NB4 (cell line): ENCODE measurements around the gene MCC.

ENCODE experiments used
- DNase-seq: peaks from one replicate; pipeline ENCODE4 v3.0.0; 2010; ENCODE audit warnings: low read depth
- H3K4me3 ChIP-seq: one replicate; pipeline ENCODE4 v1.5.1; 2011; ENCODE audit warnings: mild to moderate bottlenecking, low read depth, low read length, moderate library complexity
- CTCF ChIP-seq: IDR thresholded peaks from one replicate; pipeline ENCODE4 v1.5.1; 2012; ENCODE audit warnings: low read depth, low read length
- MYC ChIP-seq: IDR thresholded peaks from 2 replicates; pipeline ENCODE4 v1.6.1; 2011; ENCODE audit warnings: low read depth, low read length
- POLR2A ChIP-seq: IDR thresholded peaks from 2 replicates; pipeline ENCODE4 v1.6.1; 2011; ENCODE audit warnings: mild to moderate bottlenecking; ENCODE audit not compliant: insufficient read length; ENCODE audit errors: extremely low read depth
- TF ChIP-seq, protein P1 (sequence below): IDR thresholded peaks from 2 replicates; pipeline ENCODE4 v1.6.1; 2011; ENCODE audit warnings: low read depth, low read length

The MCC gene

GRCh38 chr5:113203916-113204315, 284.3 kb downstream of the MCC start:
- no peak for DNase-seq
- no peak for TF ChIP-seq POLR2A
- no peak for TF ChIP-seq CTCF
- TF ChIP-seq MYC = no peak
- TF ChIP-seq, protein P1, sequence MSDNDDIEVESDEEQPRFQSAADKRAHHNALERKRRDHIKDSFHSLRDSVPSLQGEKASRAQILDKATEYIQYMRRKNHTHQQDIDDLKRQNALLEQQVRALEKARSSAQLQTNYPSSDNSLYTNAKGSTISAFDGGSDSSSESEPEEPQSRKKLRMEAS = no peak
- H3K4me3 ChIP-seq = no peak overlapping the region

GRCh38 chr5:113202746-113203716, 285.2 kb downstream of the MCC start:
- no peak overlapping the region for H3K4me3 ChIP-seq
- TF ChIP-seq CTCF (no peak), POLR2A (no peak), MYC (no peak)
- TF ChIP-seq, protein P1 = no peak
- DNase-seq = no peak

GRCh38 chr5:113202287-113202686, 286.0 kb downstream of the MCC start:
- no peak overlapping the region for H3K4me3 ChIP-seq
- TF ChIP-seq CTCF (no peak), POLR2A (no peak), MYC (no peak)
- TF ChIP-seq, protein P1 = no peak
- DNase-seq = no peak

- no peak for DNase-seq
- no peak overlapping the region for H3K4me3 ChIP-seq
- no peak for TF ChIP-seq MYC
- TF ChIP-seq POLR2A = no peak
- TF ChIP-seq, protein P1 = no peak
- TF ChIP-seq CTCF = no peak
Measured at GRCh38 chr5:113201715-113202114, 286.5 kb downstream of the MCC start.

- TF ChIP-seq CTCF (no peak), MYC (no peak), POLR2A (no peak)
- TF ChIP-seq, protein P1 = no peak
- DNase-seq = peak; percentile 83
- H3K4me3 ChIP-seq = no peak overlapping the region
Measured at GRCh38 chr5:113199122-113199905, 288.9 kb downstream of the MCC start.
